ENCODE results near the gene MRPS5.
"Not testable (repeated sequence)": the region's sequence is repeated elsewhere in the genome, so short reads cannot be mapped to it uniquely, and the experiment has no call there.

MRPS5 gene

GRCh38 chr2:95046371-95047112 lies 75.1 kb downstream of the MRPS5 start:
- DNase-seq (ENCODE audit: low spot score), result no peak

- no peak for DNase-seq (ENCODE audit: low spot score)
Measured at GRCh38 chr2:95044601-95045000, 77.0 kb downstream of the MRPS5 start.

GRCh38 chr2:95043300-95044093 lies 78.1 kb downstream of the MRPS5 start:
- DNase-seq (ENCODE audit: low spot score), result no peak

GRCh38 chr2:95042472-95043271 lies 78.9 kb downstream of the MRPS5 start:
- DNase-seq (ENCODE audit: low spot score), result no peak

DNA sequence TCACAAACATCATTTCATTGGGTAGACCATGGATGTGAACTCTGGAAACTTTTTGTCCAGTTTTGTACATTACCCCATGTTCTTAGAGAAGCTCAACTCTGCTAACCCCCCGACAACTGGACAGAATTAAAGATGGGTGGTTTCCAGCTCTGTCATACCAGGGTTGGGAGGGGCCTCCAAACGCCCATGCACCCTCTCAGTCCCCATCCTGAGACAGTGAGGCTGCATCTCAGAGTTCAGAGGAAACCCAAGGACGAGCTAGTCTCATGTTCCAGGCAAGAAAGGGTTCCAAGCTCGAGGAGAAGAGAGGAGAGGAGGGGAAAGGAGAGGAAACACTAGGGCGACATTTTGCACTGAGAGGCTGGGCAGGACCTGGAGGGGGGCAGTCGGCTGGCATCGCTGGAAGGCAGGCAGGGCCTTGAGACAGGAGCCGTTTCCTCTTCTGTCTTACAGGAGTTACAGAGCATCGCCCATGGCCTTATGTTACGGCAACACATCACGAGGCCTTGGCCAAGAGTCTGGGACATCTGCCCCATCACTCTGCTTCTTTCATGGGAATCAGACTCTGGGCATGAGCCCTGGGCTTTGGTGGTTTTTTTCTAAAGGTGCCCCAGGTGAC lies 79.7 kb downstream of the MRPS5 start:
- DNase-seq (ENCODE audit: low spot score), result no peak

GRCh38 chr2:95041060-95041823 lies 80.4 kb downstream of the MRPS5 start:
- DNase-seq (ENCODE audit: low spot score), result no peak

GRCh38 chr2:95040426-95040825 lies 81.2 kb downstream of the MRPS5 start:
- no peak for DNase-seq (ENCODE audit: low spot score)

DNA sequence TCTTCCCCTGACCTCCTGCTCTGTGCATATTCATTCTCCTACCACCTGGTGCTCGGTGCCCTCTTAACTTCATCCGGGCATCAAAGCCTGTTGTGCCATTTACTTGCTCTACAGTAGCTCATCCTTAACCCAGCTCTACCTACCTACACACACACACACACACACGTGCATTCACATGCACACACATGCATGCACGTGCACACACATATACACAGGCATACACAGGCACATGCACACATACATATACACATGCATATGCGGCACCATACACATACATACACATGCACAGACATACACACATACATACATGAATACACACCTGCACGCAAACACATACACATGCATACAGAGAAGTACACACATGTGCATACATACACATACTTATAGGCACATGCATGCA lies 81.6 kb downstream of the MRPS5 start:
- DNase-seq (ENCODE audit: low spot score), result no peak

DNA sequence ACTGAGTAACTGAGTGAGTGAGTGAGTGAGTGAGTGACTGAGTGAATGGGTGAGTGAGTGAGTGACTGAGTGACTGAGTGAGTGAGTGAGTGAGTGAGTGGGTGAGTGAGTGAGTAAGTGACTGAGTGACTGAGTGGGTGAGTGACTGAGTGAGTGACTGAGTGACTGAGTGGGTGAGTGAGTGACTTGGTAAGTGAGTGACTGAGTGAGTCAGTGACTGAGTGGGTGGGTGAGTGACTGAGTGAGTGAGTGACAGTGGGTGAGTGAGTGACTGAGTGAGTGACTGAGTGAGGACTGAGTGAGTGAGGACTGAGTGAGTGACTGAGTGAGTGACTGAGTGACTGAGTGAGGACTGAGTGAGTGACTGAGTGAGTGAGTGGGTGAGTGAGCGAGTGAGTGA lies 82.2 kb downstream of the MRPS5 start:
- no peak for DNase-seq (ENCODE audit: low spot score)

- DNase-seq (ENCODE audit: low spot score), result no peak
Measured at GRCh38 chr2:95038635-95039298, 82.8 kb downstream of the MRPS5 start.

DNA sequence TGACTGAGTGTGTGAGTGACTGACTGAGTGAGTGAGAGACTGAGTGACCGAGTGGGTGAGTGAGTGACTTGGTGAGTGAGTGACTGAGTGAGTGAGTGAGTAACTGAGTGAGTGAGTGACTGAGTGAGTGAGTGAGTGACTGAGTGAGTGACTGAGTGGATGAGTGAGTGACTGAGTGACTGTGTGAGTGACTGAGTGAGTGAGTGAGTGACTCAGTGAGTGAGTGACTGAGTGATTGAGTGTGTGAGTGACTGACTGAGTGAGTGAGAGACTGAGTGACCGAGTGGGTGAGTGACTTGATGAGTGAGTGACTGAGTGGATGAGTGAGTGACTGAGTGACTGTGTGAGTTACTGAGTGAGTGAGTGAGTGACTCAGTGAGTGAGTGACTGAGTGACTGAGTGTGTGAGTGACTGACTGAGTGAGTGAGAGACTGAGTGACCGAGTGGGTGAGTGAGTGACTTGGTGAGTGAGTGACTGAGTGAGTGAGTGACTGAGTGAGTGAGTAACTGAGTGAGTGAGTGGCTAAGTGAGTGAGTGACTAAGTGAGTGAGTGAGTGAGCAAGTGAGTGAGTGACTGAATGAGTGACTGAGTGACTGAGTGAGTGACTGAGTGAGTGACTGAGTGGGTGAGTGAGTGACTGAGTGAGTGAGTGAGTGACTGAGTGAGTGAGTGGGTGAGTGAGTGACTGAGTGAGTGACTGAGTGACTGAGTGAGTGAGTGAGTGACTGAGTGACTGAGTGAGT lies 83.6 kb downstream of the MRPS5 start:
- DNase-seq (ENCODE audit: low spot score), result not testable (repeated sequence)

GRCh38 chr2:95037384-95037839 lies 84.2 kb downstream of the MRPS5 start:
- DNase-seq (ENCODE audit: low spot score), result no peak

GRCh38 chr2:95036596-95037383 lies 84.8 kb downstream of the MRPS5 start:
- no peak for DNase-seq (ENCODE audit: low spot score)

Measured in hematopoietic multipotent progenitor cell treated with erythropoietin and hydrocortisone succinate and interleukin-3 and kit ligand, for 15 days (in vitro differentiated cells).